Panc1 (cell line): ENCODE measurements around the gene IGF1R. TPM values are rescaled to one million over a fixed set of nuclear protein-coding genes. Genes with fewer than 3 reads are reported as not detected.
"Not testable (repeated sequence)": the region's sequence is repeated elsewhere in the genome, so short reads cannot be mapped to it uniquely, and the experiment has no call there.

Source experiments
- ATAC-seq: fragments of 200-7000 bp; cut with Tn5 transposase; 2 replicates; pipeline ENCODE4 v1.9.1; 2020; ENCODE audit warnings: mild to moderate bottlenecking, moderate library complexity
- BruUV-seq: library from RNA; stranded (reverse); fragments of 400-500 nt; replicated peaks from 2 replicates; lab custom pipeline; 2021; lab: Mats Ljungman, UMichigan
- CTCF ChIA-PET: fragments of 300-600 bp; sonication (Branson Sonifier 250); formaldehyde crosslinking; loops from one replicate; lab custom pipeline; 2022; ENCODE audit warnings: antibody characterized with exemption; lab: Charles Lee
- POLR2A ChIA-PET: fragments of 300-600 bp; sonication (Branson Sonifier 250); formaldehyde crosslinking; loops from one replicate; lab custom pipeline; 2022; ENCODE audit warnings: antibody characterized with exemption; lab: Charles Lee
- DNase-seq: peaks from one replicate; pipeline ENCODE4 v3.0.0-alpha.2; 2010; ENCODE audit warnings: low read depth, low spot score
- H3K27ac ChIP-seq: 2 replicates; pipeline ENCODE4 v1.5.1; 2011; ENCODE audit warnings: mild to moderate bottlenecking, low read length, inconsistent platforms
- H3K27me3 ChIP-seq: fragments of 200-500 bp; sonication (Bioruptor generic); 2 replicates; pipeline ENCODE4 v1.6.0; 2014; ENCODE audit warnings: low read length, inconsistent platforms; ENCODE audit not compliant: control insufficient read depth, insufficient read depth
- H3K36me3 ChIP-seq: fragments of 200-500 bp; sonication (Bioruptor generic); 2 replicates; pipeline ENCODE4 v1.5.1; 2014; ENCODE audit warnings: inconsistent platforms, mild to moderate bottlenecking, low read length, moderate library complexity; ENCODE audit not compliant: control insufficient read depth, insufficient read depth
- H3K4me1 ChIP-seq: 2 replicates; pipeline ENCODE4 v1.5.1; 2011; ENCODE audit warnings: inconsistent platforms, mild to moderate bottlenecking, low read length, moderate library complexity; ENCODE audit not compliant: control insufficient read depth, insufficient read depth
- H3K4me3 ChIP-seq, 2 experiments: 2 replicates each; pipeline ENCODE4 v1.5.1; 2011 to 2012; ENCODE audit warnings: low read depth in 2 of 2, low read length in 2 of 2, mild to moderate bottlenecking in 2 of 2, inconsistent platforms in 1 of 2, moderate library complexity in 1 of 2
- H3K9me3 ChIP-seq: fragments of 200-500 bp; sonication (Bioruptor generic); 2 replicates; pipeline ENCODE4 v1.5.1; 2014; ENCODE audit warnings: low read depth, mild to moderate bottlenecking, inconsistent platforms, low read length, moderate library complexity; ENCODE audit not compliant: control insufficient read depth, insufficient read depth
- CTCF ChIP-seq: fragments of 450-650 bp; IDR thresholded peaks from 2 replicates; pipeline ENCODE4 v1.5.1; 2017; ENCODE audit warnings: mild to moderate bottlenecking
- POLR2AphosphoS5 ChIP-seq: IDR thresholded peaks from 2 replicates; pipeline ENCODE4 v1.6.1; 2012; ENCODE audit warnings: mild to moderate bottlenecking, low read depth, low read length, moderate library complexity
- REST ChIP-seq, 2 experiments: IDR thresholded peaks; 2 replicates each; pipeline ENCODE4 v1.6.1; 2011 to 2012; ENCODE audit warnings: low read depth in 2 of 2, control low read depth in 1 of 2, low read length in 1 of 2, mild to moderate bottlenecking in 1 of 2, moderate library complexity in 1 of 2; ENCODE audit not compliant: insufficient read depth in 1 of 2
- SIN3A ChIP-seq: IDR thresholded peaks from 2 replicates; pipeline ENCODE4 v1.6.1; 2012; ENCODE audit warnings: low read depth, mild to moderate bottlenecking, low read length, moderate library complexity, borderline replicate concordance; ENCODE audit not compliant: insufficient read depth
- TCF7L2 ChIP-seq: IDR thresholded peaks from 2 replicates; pipeline ENCODE4 v1.6.1; 2011; ENCODE audit warnings: mild to moderate bottlenecking, low read depth, low read length, inconsistent platforms
- in situ Hi-C: cut with HindIII; loops from 2 replicates; pipeline ENCODE4 v1.10.0; 2016; ENCODE audit warnings: low sequenced_read_pairs, low pct_unique_long_range_greater_than_20kb
- intact Hi-C: fragments of 100-400 bp; cut with micrococcal nuclease; formaldehyde crosslinking; loops from one replicate; pipeline ENCODE4 v1.10.0; 2022; ENCODE audit not compliant: unreplicated experiment
- total RNA-seq: library from RNA; stranded (reverse); gene quantifications from one replicate; pipeline ENCODE4 v1.2.1, GENCODE V29; 2021; ENCODE audit not compliant: unreplicated experiment

Gene IGF1R
- total RNA-seq, 1 experiment from 2014 or later, result 77.1 TPM

- Histone ChIP-seq H3K27ac (0 out of 2 replicates have a peak overlapping the region, but pooled peaks have one; percentile 11), H3K27me3 (0 out of 2 replicates have a peak, but pooled peaks cover 4% of the 10 kb centered on the region), H3K4me3 (no peak overlapping the region), H3K9me3 (no peaks in the 10 kb centered on the region), H3K36me3 (no peaks in the 10 kb centered on the region), H3K4me1 (peaks cover 10% of the 10 kb centered on the region)
- intact Hi-C loops (no loop called here), in situ Hi-C loops (no loop called here)
- TF ChIP-seq TCF7L2 (no peak), SIN3A (no peak)
- 0 out of 2 replicates have a peak, but pooled peaks have one; percentile 42 for ATAC-seq
- BruUV-seq, result no TSS peak
- CTCF ChIA-PET, result no interaction called here
- POLR2A ChIA-PET, result no interaction called here
- DNase-seq, result no peak
Measured at GRCh38 chr15:98616397-98616796, 31.9 kb upstream of the IGF1R start.

- H3K9me3 ChIP-seq, result no peaks in the 10 kb centered on the region
- in situ Hi-C loops, result no loop called here
- peaks cover 8% of the 10 kb centered on the region; the same call in 1 of the 2 replicates for H3K27me3 ChIP-seq
- no peaks in the 10 kb centered on the region for H3K36me3 ChIP-seq
- H3K4me1 ChIP-seq, result peaks cover 7% of the 10 kb centered on the region; the same call in 1 of the 2 replicates
- no peak for TF ChIP-seq CTCF
- TF ChIP-seq SIN3A, result no peak
- TF ChIP-seq TCF7L2, result no peak
- TF ChIP-seq REST (IDR thresholded peaks at IDR 0.05; ENCODE audit: insufficient read depth in 1 of 2, low read depth in 2 of 2, low read length in 1 of 2), result no peak
- TF ChIP-seq POLR2AphosphoS5, result no peak
- POLR2A ChIA-PET, result interaction anchor here (0.8 kb wide), 1 partner anchor 20 kb away, joined by 5 read pairs; no protein-coding TSS in a partner anchor
- DNase-seq, result no peak
- BruUV-seq, result no TSS peak
- CTCF ChIA-PET, result no interaction called here
- no peak overlapping the region for H3K4me3 ChIP-seq
- intact Hi-C loops, result no loop called here
- no peak overlapping the region for H3K27ac ChIP-seq
- ATAC-seq, result no peak
Measured at GRCh38 chr15:98617328-98617980, 30.9 kb upstream of the IGF1R start.

- ATAC-seq, H3K4me3 ChIP-seq, H3K36me3 ChIP-seq, CTCF ChIA-PET, intact Hi-C loops, BruUV-seq, H3K9me3 ChIP-seq, H3K27ac ChIP-seq, H3K4me1 ChIP-seq, DNase-seq, in situ Hi-C loops: not testable (repeated sequence)
- POLR2A ChIA-PET, result interaction anchor here (0.8 kb wide), 1 partner anchor 22 kb away, joined by 5 read pairs; no protein-coding TSS in a partner anchor
- peaks cover 17% of the 10 kb centered on the region; the same call in 1 of the 2 replicates for H3K27me3 ChIP-seq
Measured at GRCh38 chr15:98618576-98618975, 29.8 kb upstream of the IGF1R start.
